ENCODE results near the gene BEAN1.

BEAN1 gene

DNA sequence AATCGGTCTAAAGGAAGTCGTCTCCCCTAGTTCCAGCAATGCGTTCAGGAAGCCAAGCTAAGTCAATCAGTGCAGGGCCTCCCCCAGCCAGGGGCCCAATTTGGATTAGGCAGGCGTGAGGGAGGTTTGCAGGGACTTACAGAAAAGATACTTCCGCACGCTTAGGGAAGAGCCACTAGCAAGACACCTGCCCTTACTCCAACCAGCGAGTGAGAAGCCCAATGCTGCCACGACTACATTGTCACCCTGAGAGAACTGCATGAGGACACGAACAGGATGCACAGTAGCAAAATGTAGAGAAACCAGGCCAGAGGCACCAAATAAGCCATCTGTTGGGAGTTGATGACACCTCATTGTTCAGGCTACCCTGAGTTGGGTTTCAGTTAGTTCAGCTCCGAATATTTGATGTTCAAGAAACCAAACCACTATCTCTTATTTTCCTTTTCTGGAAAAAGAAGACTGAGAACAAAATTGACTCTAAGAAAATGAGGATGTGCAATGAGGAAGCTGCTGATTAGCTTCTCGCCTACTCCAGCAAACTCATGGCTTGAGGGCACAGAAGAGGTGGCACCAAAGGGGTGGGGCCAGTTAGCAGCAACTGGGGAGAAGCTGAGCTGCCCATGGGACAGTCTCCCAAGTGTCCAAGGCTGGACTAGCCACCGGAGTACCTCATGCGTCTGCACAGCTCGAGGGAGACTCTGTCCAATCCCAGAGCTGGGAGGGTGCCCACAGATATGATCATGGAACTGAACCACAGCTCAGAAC lies 93.5 kb downstream of the BEAN1 start:
- no peak overlapping the region for H3K9ac ChIP-seq (ENCODE audit: low read depth, low read length)

DNA sequence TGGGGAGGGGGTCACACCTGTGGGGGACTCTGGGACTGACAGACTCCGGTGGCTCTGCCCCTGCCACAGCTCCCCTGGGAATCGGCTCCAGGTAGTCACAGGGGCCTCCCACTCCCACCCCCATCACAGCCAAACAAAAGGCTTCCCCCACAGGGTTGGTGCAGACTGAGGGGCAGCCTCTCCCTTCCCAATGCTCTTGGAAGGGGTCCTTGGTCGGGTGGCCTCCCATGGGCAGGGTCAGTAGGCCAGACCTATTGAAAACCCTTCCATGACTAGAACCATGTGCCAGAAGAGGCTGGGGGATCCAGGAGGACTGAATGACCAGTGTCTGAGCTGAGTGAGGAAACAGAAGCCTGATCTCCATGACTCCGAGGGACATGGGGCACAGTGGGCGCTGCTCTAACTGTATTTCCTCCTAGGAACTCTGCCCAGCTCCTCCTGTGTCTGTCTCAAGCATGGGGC lies 94.2 kb downstream of the BEAN1 start:
- Histone ChIP-seq H3K36me3 (ENCODE audit: insufficient read depth, low read length) (no peaks in the 10 kb centered on the region), H3K4me1 (ENCODE audit: insufficient read depth, low read length) (peaks cover 17% of the 10 kb centered on the region), H3K9ac (ENCODE audit: low read depth, low read length) (no peak overlapping the region), H3K9me3 (ENCODE audit: control insufficient read depth, insufficient read depth, low read length) (no peaks in the 10 kb centered on the region)

More for the DNA sequence above, 93.5 kb downstream of the BEAN1 start:
- H3K4me1 ChIP-seq (ENCODE audit: insufficient read depth, low read length) = peaks cover 18% of the 10 kb centered on the region
- no peaks in the 10 kb centered on the region for H3K36me3 ChIP-seq (ENCODE audit: insufficient read depth, low read length)
- no peaks in the 10 kb centered on the region for H3K9me3 ChIP-seq (ENCODE audit: control insufficient read depth, insufficient read depth, low read length)

DNA sequence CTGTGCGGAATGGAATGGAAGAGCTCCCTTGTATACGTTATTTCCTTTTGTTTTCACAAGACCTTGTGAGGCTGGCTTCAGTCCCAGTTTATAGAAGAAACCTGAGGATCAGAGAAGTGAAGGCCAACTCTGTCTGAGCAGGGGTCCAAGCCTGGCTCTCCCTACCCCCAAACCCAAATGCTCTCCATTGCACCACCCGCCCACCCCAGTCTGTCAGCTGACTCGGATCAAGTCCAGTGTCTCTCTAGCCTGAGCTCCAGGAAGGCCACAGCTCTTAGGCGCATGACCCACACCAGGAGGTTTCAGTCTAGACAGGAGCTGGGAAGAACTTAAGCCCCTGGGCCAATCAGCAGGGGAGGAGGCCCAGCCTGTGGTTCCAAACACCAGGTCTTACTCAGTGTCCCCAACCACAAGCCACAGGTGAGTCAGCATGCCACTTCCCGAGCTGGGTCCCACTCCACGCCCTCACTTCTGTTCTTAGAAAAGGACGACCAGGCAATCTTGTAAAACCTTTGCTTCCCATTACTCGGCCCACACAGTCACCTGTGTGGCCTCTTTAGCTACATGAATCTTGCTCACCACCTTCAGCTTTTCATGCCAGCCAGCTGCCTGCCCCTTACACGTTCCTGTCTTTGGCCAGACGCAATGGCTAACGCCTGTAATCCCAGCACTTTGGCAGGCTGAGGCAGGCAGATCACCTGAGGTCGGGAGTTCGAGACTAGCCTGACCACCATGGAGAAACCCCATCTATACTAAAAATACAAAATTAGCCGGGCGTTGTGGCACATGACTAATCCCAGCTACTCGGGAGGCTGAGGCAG lies 95.1 kb downstream of the BEAN1 start:
- Histone ChIP-seq H3K9me3 (ENCODE audit: control insufficient read depth, insufficient read depth, low read length) (no peaks in the 10 kb centered on the region), H3K4me1 (ENCODE audit: insufficient read depth, low read length) (peaks cover 11% of the 10 kb centered on the region), H3K36me3 (ENCODE audit: insufficient read depth, low read length) (no peaks in the 10 kb centered on the region), H3K9ac (ENCODE audit: low read depth, low read length) (no peak overlapping the region)

DNA sequence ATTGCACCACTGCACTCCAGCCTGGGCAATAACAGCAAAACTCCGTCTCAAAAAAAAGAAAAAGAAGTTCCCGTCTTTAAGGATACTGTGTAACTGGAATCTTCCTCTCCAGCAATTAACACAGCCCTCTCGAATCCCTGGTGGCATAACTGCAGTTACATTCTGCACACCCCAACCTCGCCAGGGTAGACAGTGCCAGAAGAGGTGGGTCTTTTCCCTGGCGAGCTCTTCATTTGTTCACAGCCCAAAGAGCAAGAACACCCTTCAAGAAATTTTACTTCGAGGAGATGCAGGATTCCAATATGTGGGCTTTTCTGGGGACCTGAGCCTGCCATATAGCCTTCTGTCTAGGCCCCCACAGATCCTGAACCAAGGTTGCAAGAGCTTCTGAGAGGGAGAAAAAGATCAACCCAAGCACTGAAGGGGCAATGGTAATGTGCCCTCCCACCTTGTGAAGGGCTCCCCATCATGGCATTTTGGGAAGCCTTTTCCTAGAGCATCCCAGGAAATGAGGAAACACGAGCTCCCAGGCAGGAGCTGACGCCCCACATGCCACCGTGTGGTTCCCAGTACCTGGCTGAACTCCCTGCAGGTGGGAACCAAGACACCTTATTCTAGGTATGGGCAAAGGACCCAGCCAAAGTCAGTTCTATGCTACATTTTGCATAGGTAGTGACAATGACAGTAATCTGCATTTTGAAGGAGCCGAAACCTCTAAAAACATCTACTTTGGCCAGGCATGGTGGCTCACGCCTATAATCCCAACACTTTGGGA lies 95.9 kb downstream of the BEAN1 start:
- Histone ChIP-seq H3K36me3 (ENCODE audit: insufficient read depth, low read length) (no peaks in the 10 kb centered on the region), H3K9me3 (ENCODE audit: control insufficient read depth, insufficient read depth, low read length) (no peaks in the 10 kb centered on the region), H3K4me1 (ENCODE audit: insufficient read depth, low read length) (peaks cover 4% of the 10 kb centered on the region; the same call in 1 of the 2 replicates), H3K9ac (ENCODE audit: low read depth, low read length) (no peak overlapping the region)

- Histone ChIP-seq H3K9ac (ENCODE audit: low read depth, low read length) (no peak overlapping the region), H3K36me3 (ENCODE audit: insufficient read depth, low read length) (no peaks in the 10 kb centered on the region), H3K4me1 (ENCODE audit: insufficient read depth, low read length) (peaks cover 4% of the 10 kb centered on the region; the same call in 1 of the 2 replicates), H3K9me3 (ENCODE audit: control insufficient read depth, insufficient read depth, low read length) (no peaks in the 10 kb centered on the region)
Measured at GRCh38 chr16:66523861-66524354, 96.8 kb downstream of the BEAN1 start.

DNA sequence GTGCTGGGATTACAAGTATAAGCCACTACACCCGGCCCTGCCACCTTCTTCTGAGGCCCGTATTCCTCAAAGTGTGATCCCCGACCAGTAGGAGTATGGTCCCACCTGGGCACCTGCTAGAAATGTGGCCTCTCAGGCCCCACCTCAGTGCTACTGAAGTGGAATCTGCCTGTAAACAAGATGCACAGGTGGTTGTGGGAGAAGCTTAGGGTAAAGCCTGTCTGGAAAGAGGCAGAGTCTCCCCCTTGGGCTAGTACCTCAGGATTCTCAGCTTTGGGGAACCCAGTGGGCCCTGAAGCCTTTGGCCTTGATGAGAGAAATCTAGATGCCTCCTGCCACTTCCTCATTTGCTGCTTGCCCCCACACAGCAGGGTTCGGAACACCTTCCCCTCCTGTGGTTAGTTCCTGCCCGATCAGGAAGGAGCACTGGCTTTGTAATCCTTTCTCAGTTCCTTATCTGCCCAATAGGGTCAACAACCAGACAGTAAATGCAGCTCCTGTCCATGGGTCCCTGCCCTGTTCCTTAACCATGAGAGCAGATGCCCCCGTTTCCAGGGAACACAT lies 97.6 kb downstream of the BEAN1 start:
- Histone ChIP-seq H3K9ac (ENCODE audit: low read depth, low read length) (no peak overlapping the region), H3K4me1 (ENCODE audit: insufficient read depth, low read length) (peaks cover 2% of the 10 kb centered on the region; the same call in 1 of the 2 replicates), H3K9me3 (ENCODE audit: control insufficient read depth, insufficient read depth, low read length) (no peaks in the 10 kb centered on the region)

DNA sequence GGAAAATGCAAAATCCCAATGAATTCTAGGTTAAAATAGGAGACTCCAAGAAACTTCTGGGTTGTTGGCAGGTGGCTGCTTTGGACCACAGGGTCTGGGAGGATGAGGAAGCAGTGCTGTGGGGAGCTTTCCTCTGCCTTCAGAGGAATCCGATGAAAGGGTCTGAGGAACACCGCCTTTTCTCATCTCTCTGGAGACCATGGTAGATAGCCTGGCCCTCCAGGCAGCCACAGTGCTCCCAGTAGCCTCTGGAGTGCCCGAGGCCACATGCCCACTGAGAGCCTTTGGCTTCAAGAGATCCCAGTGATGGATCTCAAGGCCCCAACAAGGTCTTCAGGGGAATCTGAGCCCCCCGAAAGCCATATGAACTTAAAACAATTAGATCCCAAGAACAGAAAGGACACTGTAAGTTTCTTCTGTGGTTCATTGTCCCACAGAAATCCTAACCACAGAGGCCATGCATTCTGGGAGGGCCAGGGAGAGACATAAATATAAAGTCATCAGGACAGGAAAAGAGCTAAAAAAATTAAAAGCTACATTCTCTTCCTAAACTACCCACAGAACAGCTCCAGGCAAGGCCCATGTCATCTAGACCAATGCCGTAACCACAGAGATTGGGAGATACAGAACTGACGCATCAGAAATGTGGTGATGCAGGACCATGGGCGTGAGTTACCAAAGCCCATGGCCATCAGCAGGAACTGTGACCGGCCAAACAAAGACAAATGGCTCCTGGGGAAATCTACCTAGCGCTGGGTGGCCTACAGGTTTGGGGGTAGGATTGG lies 98.5 kb downstream of the BEAN1 start:
- Histone ChIP-seq H3K36me3 (ENCODE audit: insufficient read depth, low read length) (no peaks in the 10 kb centered on the region), H3K4me1 (ENCODE audit: insufficient read depth, low read length) (no peaks in the 10 kb centered on the region), H3K9me3 (ENCODE audit: control insufficient read depth, insufficient read depth, low read length) (no peaks in the 10 kb centered on the region), H3K9ac (ENCODE audit: low read depth, low read length) (no peak overlapping the region)

More for the DNA sequence above, 97.6 kb downstream of the BEAN1 start:
- no peaks in the 10 kb centered on the region for H3K36me3 ChIP-seq (ENCODE audit: insufficient read depth, low read length)

GRCh38 chr16:66528294-66528693 lies 101.2 kb downstream of the BEAN1 start:
- Histone ChIP-seq H3K4me1 (ENCODE audit: insufficient read depth, low read length) (no peaks in the 10 kb centered on the region), H3K9ac (ENCODE audit: low read depth, low read length) (no peak overlapping the region), H3K36me3 (ENCODE audit: insufficient read depth, low read length) (no peaks in the 10 kb centered on the region), H3K9me3 (ENCODE audit: control insufficient read depth, insufficient read depth, low read length) (no peaks in the 10 kb centered on the region)

- no peak overlapping the region for H3K9ac ChIP-seq (ENCODE audit: low read depth, low read length)
- no peaks in the 10 kb centered on the region for H3K4me1 ChIP-seq (ENCODE audit: insufficient read depth, low read length)
- no peaks in the 10 kb centered on the region for H3K9me3 ChIP-seq (ENCODE audit: control insufficient read depth, insufficient read depth, low read length)
- no peaks in the 10 kb centered on the region for H3K36me3 ChIP-seq (ENCODE audit: insufficient read depth, low read length)
Measured at GRCh38 chr16:66529475-66529874, 102.4 kb downstream of the BEAN1 start.
